Caki2 (cell line): ENCODE results near the gene PRKCZ. TPM values are rescaled to one million over a fixed set of nuclear protein-coding genes. Genes with fewer than 3 reads are reported as not detected.

Source experiments
- DNase-seq: peaks from one replicate; pipeline ENCODE4 v3.0.0-alpha.2; 2015; ENCODE audit warnings: low read depth
- in situ Hi-C: cut with HindIII; loops from 2 replicates; pipeline ENCODE4 v1.10.0; 2016; ENCODE audit warnings: low sequenced_read_pairs, low pct_unique_long_range_greater_than_20kb, mixed read lengths
- total RNA-seq: library from RNA; depleted of rRNA; stranded (reverse); fragments of >200 nt; shearing (Covaris generic); gene quantifications from 2 replicates; pipeline ENCODE4 v1.2.3, GENCODE V29; 2014; ENCODE audit warnings: low replicate concordance

The PRKCZ gene
- total RNA-seq, 1 experiment from 2014 or later, result 60.4 TPM

DNA sequence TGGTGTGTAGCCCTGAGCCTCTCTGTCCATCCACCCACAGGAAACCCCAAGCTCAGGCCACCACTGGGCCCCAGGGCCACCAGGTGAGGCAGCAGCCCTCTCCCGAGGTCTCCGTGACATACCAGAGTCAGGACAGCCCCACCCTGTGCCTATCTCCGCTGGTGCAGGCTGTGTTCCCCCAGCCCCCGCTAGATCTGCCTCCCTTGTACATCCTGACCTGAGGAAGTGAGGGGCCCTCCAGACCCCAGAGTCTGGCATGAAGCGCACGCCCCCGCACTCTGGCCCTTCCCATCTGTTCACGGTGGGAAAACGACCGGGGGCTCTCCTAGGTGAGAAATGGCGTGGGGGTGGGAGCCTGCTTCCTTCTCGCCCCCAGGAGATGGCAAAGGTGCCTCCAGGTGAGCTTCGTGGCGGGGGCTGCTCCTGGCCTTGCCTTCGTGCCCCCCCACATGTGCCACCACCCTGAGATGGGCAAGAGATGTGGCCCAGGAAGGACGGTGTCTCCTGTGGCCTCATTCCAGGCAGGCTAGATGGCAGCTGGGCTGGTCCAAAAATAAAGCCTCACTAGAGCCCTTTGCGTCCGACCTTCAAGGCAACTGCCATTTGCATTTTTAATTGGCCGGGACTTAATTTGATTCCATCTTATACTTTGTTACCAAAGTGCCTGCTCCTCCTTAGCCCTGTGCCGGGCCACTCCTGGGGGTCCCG, 28.0 kb upstream of the PRKCZ start:
- no peak for DNase-seq
- in situ Hi-C loops, result no loop called here

DNA sequence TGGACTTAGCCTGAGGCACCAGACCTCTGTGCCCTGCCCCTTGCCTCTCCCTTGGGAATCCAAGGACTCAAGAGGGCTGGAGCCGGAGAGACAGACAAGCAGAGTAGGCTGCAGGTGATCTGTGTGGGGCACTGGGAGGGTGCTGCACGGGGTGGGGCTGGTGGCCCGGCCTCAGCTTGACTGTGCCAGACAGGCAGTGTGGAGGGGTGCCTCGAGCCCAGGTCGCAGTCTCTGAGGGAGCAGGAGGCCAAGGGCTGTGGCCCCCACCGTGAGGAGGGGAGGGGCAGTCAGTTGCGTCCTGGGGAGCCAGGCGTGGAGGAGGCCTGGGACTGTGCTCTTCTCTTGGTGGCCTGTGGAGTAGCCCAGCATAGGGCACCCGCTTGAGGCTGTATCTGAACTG, 27.0 kb upstream of the PRKCZ start:
- in situ Hi-C loops, result no loop called here
- DNase-seq, result no peak

DNA sequence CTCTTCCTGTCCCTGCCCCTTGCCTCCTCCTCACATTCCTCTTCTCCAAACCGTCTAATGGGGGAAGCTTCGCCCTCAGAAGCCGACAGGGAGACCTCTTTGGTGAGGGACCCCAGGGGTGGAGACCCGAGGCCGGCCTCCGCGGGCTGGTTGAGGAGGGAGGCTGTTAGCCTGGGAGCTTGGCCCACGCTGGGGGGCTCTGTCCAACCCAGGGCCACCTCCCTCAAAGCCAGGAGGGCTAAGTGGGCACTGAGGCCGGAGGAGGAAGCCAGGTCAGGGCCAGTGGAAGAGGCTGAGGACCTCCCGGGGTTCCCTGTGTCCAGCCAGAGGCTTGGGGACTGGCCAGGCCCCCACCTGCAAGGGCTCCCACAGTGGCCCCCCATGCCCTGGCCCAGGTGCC, 25.8 kb upstream of the PRKCZ start:
- DNase-seq, result no peak
- in situ Hi-C loops, result no loop called here

DNA sequence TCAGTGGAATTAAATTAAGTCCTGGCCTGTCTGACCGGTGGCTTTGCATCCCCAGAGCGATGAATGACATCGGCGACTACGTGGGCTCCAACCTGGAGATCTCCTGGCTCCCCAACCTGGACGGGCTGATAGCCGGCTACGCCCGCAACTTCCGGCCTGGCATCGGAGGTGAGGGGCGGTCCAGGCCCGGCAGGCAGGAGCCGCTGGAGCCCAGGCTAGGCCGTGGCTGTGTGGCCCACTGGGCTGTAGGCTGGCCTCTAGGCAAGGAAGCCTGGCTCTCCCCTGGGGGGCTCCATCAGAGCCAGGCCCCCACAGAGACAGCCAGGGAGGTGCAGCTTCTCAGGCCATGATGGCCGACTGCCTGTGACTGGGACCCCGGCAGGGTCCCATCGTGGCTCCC, 25.3 kb upstream of the PRKCZ start:
- DNase-seq, result no peak
- in situ Hi-C loops, result no loop called here

DNA sequence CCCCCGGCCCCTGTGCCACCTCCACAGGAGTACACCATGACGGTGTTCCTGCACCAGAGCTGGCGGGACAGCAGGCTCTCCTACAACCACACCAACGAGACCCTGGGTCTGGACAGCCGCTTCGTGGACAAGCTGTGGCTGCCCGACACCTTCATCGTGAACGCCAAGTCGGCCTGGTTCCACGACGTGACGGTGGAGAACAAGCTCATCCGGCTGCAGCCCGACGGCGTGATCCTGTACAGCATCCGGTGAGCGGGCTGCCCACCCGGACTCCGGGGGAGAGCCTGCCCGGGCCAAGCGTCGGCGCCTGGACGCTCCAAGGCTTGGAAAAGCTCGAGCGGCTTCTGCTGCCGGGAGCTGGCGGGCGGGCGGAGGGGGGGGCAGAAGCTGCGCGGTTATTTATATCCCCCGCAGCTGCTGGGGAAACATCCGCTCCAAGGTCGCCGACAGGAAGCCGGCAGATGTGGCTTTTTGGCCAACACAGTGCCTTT, 24.7 kb upstream of the PRKCZ start:
- DNase-seq, result no peak

DNA sequence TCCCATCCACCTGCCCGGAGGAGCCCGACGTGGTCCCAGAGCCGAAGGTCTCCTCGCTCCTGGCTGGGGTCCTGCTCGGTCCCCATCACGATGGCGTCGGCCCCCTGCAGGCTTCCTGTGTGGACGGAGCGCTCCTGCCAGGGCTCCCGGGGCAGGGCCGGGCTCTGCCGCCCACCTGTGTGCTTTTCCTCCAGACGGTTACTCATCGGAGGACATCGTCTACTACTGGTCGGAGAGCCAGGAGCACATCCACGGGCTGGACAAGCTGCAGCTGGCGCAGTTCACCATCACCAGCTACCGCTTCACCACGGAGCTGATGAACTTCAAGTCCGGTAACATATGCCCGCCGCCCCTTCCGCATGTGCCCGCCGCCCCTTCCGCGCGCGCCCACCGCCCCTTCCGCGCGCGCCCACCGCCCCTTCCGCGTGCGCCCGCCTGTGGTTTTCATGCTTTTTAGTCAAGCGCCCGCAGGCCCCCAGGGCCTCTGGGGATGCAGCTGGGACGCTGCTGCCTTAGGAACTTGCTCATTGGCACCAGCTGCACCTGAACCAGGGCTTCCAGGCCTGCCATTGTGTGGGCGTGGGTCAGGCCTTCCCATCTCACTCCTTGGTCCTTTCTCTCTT, 22.1 kb upstream of the PRKCZ start:
- in situ Hi-C loops, result no loop called here
- no peak for DNase-seq

More for the DNA sequence above, 24.7 kb upstream of the PRKCZ start:
- in situ Hi-C loops, result no loop called here

DNA sequence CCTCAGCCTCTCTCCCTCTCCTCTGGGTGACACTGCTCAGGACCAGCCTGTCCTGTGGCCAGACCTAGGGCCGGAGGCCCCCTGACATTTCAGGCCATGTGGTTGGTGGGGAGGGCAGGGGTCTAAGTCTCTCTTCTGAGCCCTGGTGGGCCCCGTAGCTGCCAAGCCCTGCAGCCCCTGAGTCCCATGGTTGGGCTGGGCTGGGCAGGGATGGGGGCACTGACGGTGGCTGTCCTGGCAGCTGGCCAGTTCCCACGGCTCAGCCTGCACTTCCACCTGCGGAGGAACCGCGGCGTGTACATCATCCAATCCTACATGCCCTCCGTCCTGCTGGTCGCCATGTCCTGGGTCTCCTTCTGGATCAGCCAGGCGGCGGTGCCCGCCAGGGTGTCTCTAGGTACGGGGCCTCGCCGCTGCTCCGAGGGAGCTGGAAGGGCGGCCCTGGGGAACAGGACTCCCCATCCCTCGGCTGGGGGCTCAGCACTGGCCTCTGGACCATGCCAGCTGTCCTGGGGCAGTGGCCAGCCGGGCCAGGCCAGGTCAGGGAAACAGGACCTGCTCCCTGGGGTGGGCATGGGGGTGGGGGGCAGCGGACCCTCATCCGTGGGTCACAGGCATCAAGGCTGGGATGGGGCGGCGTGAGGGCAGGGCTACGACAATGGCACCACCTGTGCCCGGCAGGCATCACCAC, 21.2 kb upstream of the PRKCZ start:
- in situ Hi-C loops, result no loop called here
- DNase-seq, result no peak

DNA sequence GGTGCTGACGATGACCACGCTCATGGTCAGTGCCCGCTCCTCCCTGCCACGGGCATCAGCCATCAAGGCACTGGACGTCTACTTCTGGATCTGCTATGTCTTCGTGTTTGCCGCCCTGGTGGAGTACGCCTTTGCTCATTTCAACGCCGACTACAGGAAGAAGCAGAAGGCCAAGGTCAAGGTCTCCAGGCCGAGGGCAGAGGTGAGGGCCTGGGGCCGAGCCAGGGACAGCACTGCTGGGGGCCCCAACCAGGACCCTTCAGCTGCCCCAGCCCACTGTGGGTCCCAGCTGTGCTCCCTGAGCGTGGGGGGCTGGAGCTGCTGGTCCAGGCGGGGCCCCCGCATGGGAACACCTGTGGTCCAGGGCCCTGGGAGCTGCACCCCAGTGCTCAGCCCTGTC, 20.6 kb upstream of the PRKCZ start:
- in situ Hi-C loops, result no loop called here

DNA sequence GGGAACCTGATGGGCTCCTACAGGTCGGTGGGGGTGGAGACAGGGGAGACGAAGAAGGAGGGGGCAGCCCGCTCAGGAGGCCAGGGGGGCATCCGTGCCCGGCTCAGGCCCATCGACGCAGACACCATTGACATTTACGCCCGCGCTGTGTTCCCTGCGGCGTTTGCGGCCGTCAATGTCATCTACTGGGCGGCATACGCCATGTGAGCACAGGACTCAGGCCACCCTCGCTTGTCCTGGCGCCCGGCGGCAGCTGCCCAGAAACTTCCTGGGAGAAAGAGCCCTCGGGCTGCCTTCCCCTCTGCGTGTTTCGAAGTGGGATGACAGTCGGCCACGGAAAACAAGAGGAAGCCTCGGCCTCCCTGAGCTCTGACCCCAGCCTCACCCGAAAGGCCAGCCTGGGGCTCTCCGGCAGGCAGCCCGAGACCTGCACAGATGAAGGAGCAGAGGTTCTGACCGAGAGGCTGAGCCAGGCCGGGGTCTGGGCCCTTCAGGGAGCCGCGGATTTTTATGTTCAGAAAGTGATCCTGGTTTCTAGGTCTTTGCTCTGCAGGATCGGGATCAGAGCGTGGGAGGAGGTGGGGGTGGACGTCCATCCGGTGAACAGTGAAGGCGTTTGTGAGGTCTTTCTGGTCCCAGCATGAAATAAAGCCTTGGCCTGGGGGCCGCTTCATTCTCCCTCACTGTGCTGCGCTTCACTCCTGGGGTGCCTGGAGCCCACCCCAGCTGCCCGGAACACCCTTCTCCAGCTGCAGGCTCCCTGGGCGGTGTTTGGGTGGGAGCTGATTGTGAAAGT, 19.9 kb upstream of the PRKCZ start:
- in situ Hi-C loops, result no loop called here
- DNase-seq, result no peak

More for the DNA sequence above, 20.6 kb upstream of the PRKCZ start:
- no peak for DNase-seq

DNA sequence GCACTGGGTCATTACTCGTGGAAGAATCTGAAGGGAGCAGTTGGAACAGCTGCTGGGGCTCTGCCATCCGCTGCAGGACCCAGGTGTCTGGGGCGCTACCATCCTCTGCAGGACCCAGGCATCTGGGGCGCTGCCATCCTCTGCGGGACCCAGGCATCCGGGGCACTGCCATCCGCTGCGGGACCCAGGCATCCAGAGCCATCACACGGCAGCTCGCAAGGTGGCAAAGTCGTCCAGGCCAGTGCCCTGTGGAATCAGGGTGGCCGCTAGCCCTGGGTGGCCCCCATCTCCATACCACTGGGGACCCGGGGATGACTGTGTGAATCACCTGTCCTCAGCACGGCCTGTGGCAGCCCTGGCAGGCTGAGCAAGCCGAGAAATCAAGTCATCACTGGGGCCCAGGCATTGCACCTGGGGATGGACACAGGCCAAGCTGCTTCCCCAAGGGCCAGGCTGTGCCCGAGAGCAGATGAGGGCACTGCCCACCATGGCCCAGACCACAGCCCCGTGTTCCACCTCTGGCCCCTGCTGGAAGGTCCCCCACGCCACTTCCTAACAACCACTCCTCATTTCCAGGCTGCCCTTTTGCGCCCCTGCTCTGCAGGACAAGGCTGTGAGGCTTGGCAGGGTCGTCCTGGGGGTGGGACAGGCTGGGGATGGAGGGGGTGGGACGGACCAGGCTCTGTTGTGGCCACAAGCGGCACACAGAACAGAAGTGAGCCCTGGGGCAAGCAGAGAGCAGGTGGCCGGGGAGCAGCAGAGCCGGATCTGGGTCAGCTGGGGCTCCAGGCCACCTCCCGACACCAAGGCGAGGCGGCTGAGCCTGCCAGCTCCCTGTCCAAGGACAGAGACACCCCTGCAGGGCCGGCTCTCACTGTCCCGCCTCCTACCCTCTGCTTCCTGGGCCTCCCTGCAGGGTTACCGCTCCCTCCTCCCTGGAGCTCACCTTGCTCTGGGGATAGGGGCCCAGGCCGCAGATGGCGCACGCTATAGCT, 18.4 kb upstream of the PRKCZ start:
- DNase-seq, result no peak
- in situ Hi-C loops, result no loop called here

DNA sequence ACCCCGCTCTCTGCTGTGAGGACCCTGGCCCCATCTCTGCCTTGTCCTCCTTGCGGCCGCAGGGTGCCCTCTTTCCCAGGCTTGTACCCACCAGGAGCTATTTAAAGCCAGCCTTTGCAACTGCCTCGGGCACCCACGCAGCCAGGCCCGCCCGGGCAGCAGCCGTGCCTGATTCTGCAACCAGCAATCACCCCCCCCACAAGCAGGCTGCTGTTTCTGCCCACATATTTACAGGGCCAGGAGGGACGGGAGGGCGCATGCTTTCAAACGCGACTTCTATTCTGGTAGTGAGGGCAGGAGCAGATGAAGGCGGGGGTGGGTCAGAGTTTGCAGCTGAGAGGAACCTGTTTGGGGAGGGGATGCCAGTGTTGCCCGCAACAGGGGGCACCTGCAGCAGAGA, 17.5 kb upstream of the PRKCZ start:
- DNase-seq, result no peak
- in situ Hi-C loops, result no loop called here

DNA sequence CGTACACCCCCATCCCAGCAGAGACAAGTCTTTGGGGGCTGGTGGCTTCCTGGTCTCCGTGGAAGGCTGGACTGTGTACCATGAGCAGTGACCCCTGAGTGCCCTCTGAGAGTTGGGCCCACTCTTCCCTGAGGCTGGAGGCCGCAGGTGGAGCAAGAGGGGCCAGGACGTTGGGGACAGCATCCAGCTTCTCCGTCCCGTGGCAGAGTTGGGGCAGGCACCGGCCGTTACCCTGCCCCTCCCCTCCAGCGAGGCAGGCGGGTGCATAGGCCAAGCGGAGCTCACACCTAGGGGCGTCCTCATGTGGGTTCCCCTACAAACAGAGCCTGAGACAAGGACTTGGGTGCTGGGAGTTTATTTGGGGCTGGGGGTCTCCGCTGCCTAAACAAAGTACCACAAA, 17.0 kb upstream of the PRKCZ start:
- in situ Hi-C loops, result no loop called here
- DNase-seq, result no peak

DNA sequence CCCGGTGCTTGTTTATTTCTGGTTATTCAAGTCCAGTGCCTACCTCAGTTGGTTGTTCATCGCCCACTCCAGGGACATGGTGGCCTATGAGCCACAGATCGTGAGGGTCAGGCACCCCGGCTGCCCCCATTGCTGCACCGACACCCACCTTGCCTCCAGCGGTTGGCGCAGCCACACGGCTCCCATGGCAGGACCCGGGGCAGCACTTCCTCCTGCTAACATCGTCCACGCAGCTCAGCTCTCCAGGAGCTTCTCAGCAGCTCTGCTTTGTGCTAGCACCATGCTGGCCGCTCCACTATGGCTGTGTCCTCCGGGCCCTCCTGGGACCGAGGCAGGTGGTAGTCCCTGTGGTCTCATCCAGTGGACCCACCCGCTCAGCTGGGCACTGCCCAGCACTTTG, 13.9 kb upstream of the PRKCZ start:
- in situ Hi-C loops, result no loop called here

DNA sequence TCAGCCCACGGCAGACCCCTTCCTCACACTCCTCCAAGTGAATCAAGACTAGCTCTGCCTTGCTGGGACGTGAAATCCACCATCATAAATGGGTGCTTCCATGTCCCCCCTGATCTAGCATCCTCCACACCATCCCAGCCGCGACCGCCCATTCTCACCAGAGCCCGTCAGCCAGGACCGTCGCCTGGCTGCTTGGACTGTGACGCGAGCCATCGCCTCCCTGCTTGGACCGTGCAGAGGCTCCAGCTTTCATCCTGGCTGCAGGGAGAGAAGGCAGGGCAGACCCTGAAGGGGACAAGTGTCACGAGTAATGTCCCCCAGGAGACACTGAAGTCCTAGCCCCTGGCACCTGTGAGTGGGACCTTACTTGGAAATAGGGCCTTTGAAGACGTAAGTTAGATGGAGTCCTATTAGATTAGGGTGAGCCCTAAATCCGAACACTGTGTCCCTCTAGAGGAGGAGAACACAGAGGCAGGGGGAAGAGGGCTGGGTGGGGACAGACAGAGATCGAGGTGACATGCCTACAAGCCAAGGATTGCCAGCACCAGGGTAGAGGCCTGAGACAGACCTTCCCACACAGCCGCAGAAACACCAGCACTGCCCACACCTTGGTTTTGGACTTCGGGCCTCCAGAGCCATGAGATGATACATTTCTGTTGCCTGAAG, 12.8 kb upstream of the PRKCZ start:
- in situ Hi-C loops, result no loop called here
- no peak for DNase-seq

More for the DNA sequence above, 13.9 kb upstream of the PRKCZ start:
- no peak for DNase-seq

DNA sequence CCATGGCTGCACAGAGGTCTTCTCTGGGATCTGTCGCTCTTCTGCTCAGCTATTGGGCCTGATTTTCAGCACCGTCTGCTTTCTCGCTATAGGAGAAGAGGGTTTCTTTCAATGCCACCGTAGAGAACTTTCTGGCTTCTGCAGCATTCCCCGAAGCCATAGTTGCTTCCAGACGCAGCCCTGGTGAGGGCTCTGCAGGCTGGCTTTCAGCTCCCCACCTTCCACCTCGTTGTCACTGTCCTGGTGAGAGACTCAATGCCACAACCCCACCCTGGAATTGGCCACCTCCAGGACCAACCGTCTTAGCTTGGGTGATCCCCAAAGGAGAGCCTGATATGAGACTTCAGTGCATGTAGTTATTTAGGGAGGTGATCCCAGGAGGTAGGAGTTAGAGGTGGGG, 12.0 kb upstream of the PRKCZ start:
- no peak for DNase-seq
- in situ Hi-C loops, result no loop called here

DNA sequence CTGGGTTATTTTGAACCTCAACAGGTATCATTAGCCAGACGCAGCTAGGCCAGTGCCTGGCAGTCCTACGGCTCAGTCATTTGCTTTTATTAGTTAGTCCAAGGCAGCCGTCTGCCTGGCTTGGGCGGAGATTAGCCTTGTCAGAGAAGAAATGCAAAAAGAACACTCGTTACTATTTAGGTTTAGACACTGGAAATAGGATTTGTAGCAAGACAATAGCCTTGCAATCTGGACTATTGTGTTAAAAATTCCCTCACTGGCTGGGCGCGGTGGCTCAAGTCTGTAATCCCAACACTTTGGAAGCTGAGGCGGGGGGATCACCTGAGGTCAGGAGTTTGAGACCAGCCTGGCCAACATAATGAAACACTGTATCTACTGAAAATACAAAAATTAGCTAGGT, 11.0 kb upstream of the PRKCZ start:
- in situ Hi-C loops, result no loop called here
- DNase-seq, result no peak

DNA sequence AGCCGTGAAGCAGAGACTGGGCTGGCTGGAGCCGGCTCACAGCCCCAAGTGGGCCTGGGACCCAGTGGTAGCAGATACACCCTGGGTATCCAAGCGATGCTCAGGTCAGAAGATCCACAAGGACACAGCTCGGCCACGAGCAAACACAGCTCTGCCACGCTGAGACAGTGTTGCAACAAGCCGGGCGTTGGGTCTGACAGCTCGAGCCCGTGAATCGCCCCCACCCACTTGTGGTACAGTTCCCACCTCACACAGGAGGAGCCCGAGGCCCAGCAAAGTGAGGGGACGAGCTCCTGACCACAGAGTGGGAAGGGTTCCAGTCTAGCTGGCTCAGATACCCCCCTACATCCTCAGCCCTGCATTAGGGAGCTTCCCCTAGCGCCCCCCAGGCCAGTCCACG, 8.9 kb upstream of the PRKCZ start:
- in situ Hi-C loops, result no loop called here
- DNase-seq, result no peak
